Naive thymus-derived CD8-positive, alpha-beta T cell (primary cell): ENCODE results near the gene PCNT. TPM values are rescaled to one million over a fixed set of nuclear protein-coding genes. Genes with fewer than 3 reads are reported as not detected.

Source experiments
- ATAC-seq, 2 donors: fragments of 150-1000 bp; cut with Tn5 transposase in 1 of 2; sonication (Bioruptor Pico), chemical (Tn5 transposase) in 1 of 2; 1 replicate in 1 of 2; 2 replicates in 1 of 2; pipeline ENCODE4 v1.10.0; 2021; ENCODE audit warnings: mild to moderate bottlenecking in 2 of 2, moderate library complexity in 2 of 2
- POLR2A ChIA-PET: fragments of 350-600 bp; sonication (Branson Sonifier 250); formaldehyde crosslinking; loops from one replicate; lab custom pipeline; 2021; ENCODE audit warnings: antibody characterized with exemption; lab: Charles Lee
- DNase-seq, 10 donors: peaks; one replicate each; pipeline versions ENCODE4 v3.0.0 to v3.0.0-alpha.2; 2020 to 2022
- H3K27ac Mint-ChIP-seq, 10 donors: one replicate each; pipeline ENCODE4 v1.8.0; 2020 to 2022; ENCODE audit warnings: mild to moderate bottlenecking in 10 of 10, mixed read lengths in 10 of 10, moderate library complexity in 4 of 10, inconsistent platforms in 1 of 10
- H3K27me3 Mint-ChIP-seq, 5 donors: one replicate each; pipeline ENCODE4 v1.8.0; 2021 to 2022; ENCODE audit warnings: mixed read lengths in 5 of 5
- H3K36me3 Mint-ChIP-seq, 3 donors: one replicate each; pipeline ENCODE4 v1.8.0; 2020 to 2022; ENCODE audit warnings: mixed read lengths in 3 of 3, mild to moderate bottlenecking in 2 of 3, inconsistent platforms in 1 of 3
- H3K4me1 Mint-ChIP-seq, 4 donors: one replicate each; pipeline ENCODE4 v1.8.0; 2021 to 2022; ENCODE audit warnings: mixed read lengths in 4 of 4
- H3K4me3 Mint-ChIP-seq, 10 donors: one replicate each; pipeline ENCODE4 v1.8.0; 2020 to 2022; ENCODE audit warnings: mild to moderate bottlenecking in 10 of 10, mixed read lengths in 10 of 10, moderate library complexity in 6 of 10, inconsistent platforms in 1 of 10
- H3K9me3 Mint-ChIP-seq, 9 donors: one replicate each; pipeline ENCODE4 v1.8.0; 2020 to 2022; ENCODE audit warnings: mixed read lengths in 9 of 9, mild to moderate bottlenecking in 3 of 9, inconsistent platforms in 1 of 9, moderate library complexity in 1 of 9
- polyA plus RNA-seq, 3 donors: library from polyadenylated mRNA; unstranded; fragments of 300-500 nt; fragmentation: Illumina TruSeq; gene quantifications; one replicate each; pipeline ENCODE4 v1.2.3, GENCODE V29; 2021
- total RNA-seq, 8 experiments: library from RNA in 2 of 8; stranded (reverse) in 2 of 8; gene quantifications; one replicate each; pipeline ENCODE4 v1.2.3 and lab custom pipeline; 2021 to 2026

PCNT gene
- total and polyA plus RNA-seq, 5 experiments from 2014 or later: 17.2 to 86.2 (median 37.4) TPM

GRCh38 chr21:46474382-46474781 lies 150.4 kb downstream of the PCNT start:
- Mint-ChIP-seq H3K27me3 (no peaks in the 10 kb centered on the region), H3K27ac (peak overlapping the region; percentile 30 to 87 (median 50)), H3K4me3 (peak overlapping the region in 4 of 10 donors; percentile 2 to 30 (median 10)), H3K9me3 (no peaks in the 10 kb centered on the region), H3K4me1 (peaks cover 26 to 82% (median 61%) of the 10 kb centered on the region in 4 donors), H3K36me3 (peaks cover 0 to 40% (median 25%) of the 10 kb centered on the region in 3 donors)
- POLR2A ChIA-PET: no interaction called here
- ATAC-seq (no peak), DNase-seq (no peak)

GRCh38 chr21:46475296-46475695 lies 151.3 kb downstream of the PCNT start:
- no peak for DNase-seq
- peaks cover 26 to 82% (median 64%) of the 10 kb centered on the region in 4 donors for H3K4me1 Mint-ChIP-seq
- H3K4me3 Mint-ChIP-seq: no peak overlapping the region
- H3K36me3 Mint-ChIP-seq: peaks cover 0 to 41% (median 25%) of the 10 kb centered on the region in 3 donors
- no peak for ATAC-seq
- H3K27me3 Mint-ChIP-seq: no peaks in the 10 kb centered on the region
- POLR2A ChIA-PET: no interaction called here
- peak overlapping the region in 4 of 10 donors; percentile 6 to 52 (median 16) for H3K27ac Mint-ChIP-seq
- H3K9me3 Mint-ChIP-seq: no peaks in the 10 kb centered on the region

- peaks cover 28 to 80% (median 58%) of the 10 kb centered on the region in 4 donors for H3K4me1 Mint-ChIP-seq
- H3K27ac Mint-ChIP-seq: peak overlapping the region in 4 of 10 donors; percentile 28 to 83 (median 48)
- no peak for ATAC-seq
- no peaks in the 10 kb centered on the region for H3K27me3 Mint-ChIP-seq
- no peaks in the 10 kb centered on the region for H3K9me3 Mint-ChIP-seq
- POLR2A ChIA-PET: no interaction called here
- no peak overlapping the region for H3K4me3 Mint-ChIP-seq
- peaks cover 0 to 53% (median 25%) of the 10 kb centered on the region in 3 donors for H3K36me3 Mint-ChIP-seq
- no peak for DNase-seq
These were observed 153.8 kb downstream of the PCNT start for GRCh38 chr21:46477765-46478164.

- POLR2A ChIA-PET: no interaction called here
- H3K27ac Mint-ChIP-seq: peak overlapping the region in 5 of 10 donors; percentile 29 to 78 (median 62)
These were observed 155.0 kb downstream of the PCNT start for GRCh38 chr21:46478910-46479309.

GRCh38 chr21:46480466-46480865 lies 156.5 kb downstream of the PCNT start:
- POLR2A ChIA-PET: no interaction called here
- Mint-ChIP-seq H3K9me3 (no peaks in the 10 kb centered on the region), H3K36me3 (peaks cover 0 to 54% (median 24%) of the 10 kb centered on the region in 3 donors), H3K4me1 (peaks cover 23 to 82% (median 57%) of the 10 kb centered on the region in 4 donors), H3K27ac (peak overlapping the region in 7 of 10 donors; percentile 15 to 71 (median 37)), H3K27me3 (no peaks in the 10 kb centered on the region), H3K4me3 (no peak overlapping the region)
- no peak for DNase-seq
- ATAC-seq: no peak

More at GRCh38 chr21:46478910-46479309, 155.0 kb downstream of the PCNT start:
- ATAC-seq (no peak), DNase-seq (no peak)
- Mint-ChIP-seq H3K27me3 (no peaks in the 10 kb centered on the region), H3K4me1 (peaks cover 29 to 84% (median 62%) of the 10 kb centered on the region in 4 donors), H3K36me3 (peaks cover 0 to 52% (median 23%) of the 10 kb centered on the region in 3 donors), H3K4me3 (no peak overlapping the region), H3K9me3 (no peaks in the 10 kb centered on the region)

- no peak for DNase-seq
- Mint-ChIP-seq H3K36me3 (peaks cover 0 to 58% (median 16%) of the 10 kb centered on the region in 3 donors), H3K4me3 (peak overlapping the region in 1 of 10 donors; percentile 30), H3K9me3 (no peaks in the 10 kb centered on the region), H3K27me3 (no peaks in the 10 kb centered on the region), H3K27ac (peak overlapping the region in 8 of 10 donors; percentile 22 to 71 (median 60)), H3K4me1 (peaks cover 18 to 77% (median 52%) of the 10 kb centered on the region in 4 donors)
- POLR2A ChIA-PET: no interaction called here
- ATAC-seq: no peak
These were observed 158.4 kb downstream of the PCNT start for GRCh38 chr21:46482225-46482845.

- Mint-ChIP-seq H3K4me1 (peaks cover 18 to 77% (median 52%) of the 10 kb centered on the region in 4 donors), H3K27me3 (no peaks in the 10 kb centered on the region), H3K36me3 (peaks cover 0 to 57% (median 14%) of the 10 kb centered on the region in 3 donors), H3K27ac (peak overlapping the region in 9 of 10 donors; percentile 46 to 84 (median 63)), H3K9me3 (no peaks in the 10 kb centered on the region), H3K4me3 (peak overlapping the region in 2 of 10 donors; percentile 28 to 53)
- ATAC-seq (no peak), DNase-seq (no peak)
- POLR2A ChIA-PET: no interaction called here
These were observed 158.9 kb downstream of the PCNT start for GRCh38 chr21:46482846-46483231.

- H3K27me3 Mint-ChIP-seq: no peaks in the 10 kb centered on the region
- peaks cover 0 to 56% (median 12%) of the 10 kb centered on the region in 3 donors for H3K36me3 Mint-ChIP-seq
- POLR2A ChIA-PET: no interaction called here
- peak overlapping the region in 4 of 10 donors; percentile 16 to 53 (median 38) for H3K4me3 Mint-ChIP-seq
- H3K9me3 Mint-ChIP-seq: no peaks in the 10 kb centered on the region
- peak in 1 of 10 donors; percentile 16 for DNase-seq
- peak overlapping the region; percentile 26 to 84 (median 70) for H3K27ac Mint-ChIP-seq
- ATAC-seq: peak in 1 of 2 donors; percentile 37
- peaks cover 20 to 77% (median 55%) of the 10 kb centered on the region in 4 donors for H3K4me1 Mint-ChIP-seq
These were observed 159.6 kb downstream of the PCNT start for GRCh38 chr21:46483300-46484295.

- no peak for DNase-seq
- no peaks in the 10 kb centered on the region for H3K9me3 Mint-ChIP-seq
- H3K4me3 Mint-ChIP-seq: no peak overlapping the region
- peaks cover 2 to 55% (median 15%) of the 10 kb centered on the region in 3 donors for H3K36me3 Mint-ChIP-seq
- peaks cover 11 to 74% (median 46%) of the 10 kb centered on the region in 4 donors for H3K4me1 Mint-ChIP-seq
- no peak for ATAC-seq
- POLR2A ChIA-PET: no interaction called here
- peak overlapping the region in 6 of 10 donors; percentile 14 to 74 (median 52) for H3K27ac Mint-ChIP-seq
- no peaks in the 10 kb centered on the region for H3K27me3 Mint-ChIP-seq
These were observed 162.6 kb downstream of the PCNT start for GRCh38 chr21:46486481-46487126.

GRCh38 chr21:46489162-46489663 lies 165.3 kb downstream of the PCNT start:
- DNase-seq (no peak), ATAC-seq (no peak)
- Mint-ChIP-seq H3K4me3 (peak overlapping the region in 1 of 10 donors; percentile 34), H3K27me3 (no peaks in the 10 kb centered on the region), H3K27ac (peak overlapping the region in 8 of 10 donors; percentile 35 to 94 (median 56)), H3K4me1 (peaks cover 8 to 68% (median 36%) of the 10 kb centered on the region in 4 donors), H3K36me3 (peaks cover 19 to 78% (median 37%) of the 10 kb centered on the region in 3 donors), H3K9me3 (peaks cover 0 to 6% (median 0%) of the 10 kb centered on the region in 9 donors)
- POLR2A ChIA-PET: interaction anchor here (1.0 kb wide), 1 partner anchor 65 kb away, joined by 3 read pairs; no protein-coding TSS in a partner anchor

GRCh38 chr21:46489800-46490199 lies 165.8 kb downstream of the PCNT start:
- no peaks in the 10 kb centered on the region for H3K27me3 Mint-ChIP-seq
- no peak for ATAC-seq
- peaks cover 9 to 70% (median 38%) of the 10 kb centered on the region in 4 donors for H3K4me1 Mint-ChIP-seq
- H3K4me3 Mint-ChIP-seq: peak overlapping the region in 1 of 10 donors; percentile 14
- H3K36me3 Mint-ChIP-seq: peaks cover 19 to 84% (median 43%) of the 10 kb centered on the region in 3 donors
- peak overlapping the region in 5 of 10 donors; percentile 11 to 94 (median 63) for H3K27ac Mint-ChIP-seq
- H3K9me3 Mint-ChIP-seq: peaks cover 0 to 6% (median 0%) of the 10 kb centered on the region in 9 donors
- no peak for DNase-seq
- POLR2A ChIA-PET: interaction anchor here (1.0 kb wide), 1 partner anchor 66 kb away, joined by 3 read pairs; no protein-coding TSS in a partner anchor
